HG03097 (cell line): ENCODE results near the gene LLGL2.

ENCODE experiments used
- ATAC-seq: cut with Tn5 transposase; IDR thresholded peaks from one replicate; pipeline ENCODE4 v1.9.1; 2021; ENCODE audit not compliant: unreplicated experiment, low FRiP score

LLGL2 gene

DNA sequence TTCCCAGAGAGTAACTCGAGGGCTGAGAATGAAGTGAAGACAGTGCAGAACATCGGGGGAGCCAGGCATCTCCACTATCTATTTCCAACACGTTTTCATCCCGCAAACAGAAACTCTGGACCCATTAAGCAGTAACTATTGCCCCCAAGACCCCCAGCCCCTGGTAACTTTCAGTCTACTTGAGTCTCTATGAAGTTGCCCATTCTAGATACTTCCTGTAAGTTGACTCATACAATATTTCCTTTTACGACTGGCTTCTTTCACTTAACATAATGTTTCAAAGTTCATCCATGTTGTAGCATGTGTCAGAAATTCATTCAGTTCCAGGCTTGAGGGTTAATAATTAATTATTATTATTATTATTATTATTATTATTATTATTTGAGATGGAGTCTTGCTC lies 81.6 kb downstream of the LLGL2 start:
- ATAC-seq: no peak

DNA sequence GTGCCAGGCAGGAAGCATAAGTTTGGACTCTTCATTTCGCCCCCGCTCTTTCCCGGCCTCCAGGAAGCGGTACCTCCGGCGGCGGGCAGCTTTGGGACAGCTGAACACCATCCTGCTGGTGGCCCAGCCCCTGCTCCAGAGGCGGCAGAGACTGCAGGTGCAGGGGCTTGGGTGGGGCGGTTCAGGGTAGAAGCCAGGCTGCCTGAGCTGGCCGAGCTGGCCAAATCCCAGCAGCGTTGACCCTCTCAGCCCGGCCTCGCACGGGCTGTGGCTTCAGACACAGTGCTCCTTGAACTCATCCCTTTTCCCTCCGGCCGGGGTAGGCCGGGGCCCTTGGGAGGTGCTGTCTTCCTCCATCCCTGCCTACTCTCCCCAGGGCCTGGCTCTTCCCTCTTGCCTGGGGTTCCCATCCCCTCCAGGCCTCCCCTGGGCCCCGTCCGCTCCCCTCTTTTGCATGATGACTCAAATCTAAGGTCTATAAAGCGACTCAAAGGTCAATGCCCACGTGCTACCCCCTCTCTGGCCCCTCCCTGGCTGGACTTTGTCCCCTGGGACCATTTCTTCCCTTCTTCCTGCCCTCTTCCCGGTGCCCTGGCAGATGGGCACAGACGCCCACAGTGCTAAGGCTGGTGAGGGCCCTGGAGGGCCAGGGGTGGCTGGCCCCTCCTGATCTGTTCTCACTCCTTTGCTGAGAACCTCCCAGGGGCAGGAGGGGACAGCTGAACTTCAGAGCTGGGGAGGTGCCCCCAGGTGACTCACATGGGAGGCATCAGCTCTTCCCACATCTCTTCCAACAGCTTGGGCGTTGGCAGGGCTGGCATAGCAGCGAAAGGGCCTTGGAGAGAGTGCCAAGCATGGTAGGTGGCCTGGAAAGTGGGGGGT lies 84.8 kb downstream of the LLGL2 start:
- ATAC-seq: no peak

DNA sequence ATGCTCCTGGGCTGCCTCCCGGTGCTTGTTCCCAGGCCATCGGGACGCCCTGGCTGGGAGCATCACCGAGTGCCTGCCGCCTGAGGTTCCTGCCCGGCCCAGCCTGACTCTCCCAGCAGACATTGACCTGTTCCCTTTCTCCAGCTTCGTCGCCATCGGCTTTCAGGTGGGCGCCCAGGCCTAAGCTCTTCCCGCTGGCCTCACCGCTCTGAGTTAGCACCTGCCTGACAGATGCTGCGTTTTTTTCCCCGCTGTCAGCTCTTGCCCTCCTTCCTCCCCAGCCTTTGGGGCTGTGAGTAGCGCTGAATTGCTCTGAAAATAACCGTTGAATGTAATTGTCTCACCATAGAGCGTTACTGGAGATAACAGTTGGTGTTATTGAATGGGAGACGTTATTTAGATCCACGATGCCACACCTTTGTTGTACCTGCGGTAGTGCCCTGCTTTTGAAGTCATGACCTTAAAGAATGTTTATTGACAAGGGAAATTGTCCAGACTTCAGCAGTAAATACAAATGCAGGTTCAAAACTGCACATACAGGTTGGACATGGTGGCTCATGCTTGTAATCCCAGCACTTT lies 86.4 kb downstream of the LLGL2 start:
- ATAC-seq: no peak

DNA sequence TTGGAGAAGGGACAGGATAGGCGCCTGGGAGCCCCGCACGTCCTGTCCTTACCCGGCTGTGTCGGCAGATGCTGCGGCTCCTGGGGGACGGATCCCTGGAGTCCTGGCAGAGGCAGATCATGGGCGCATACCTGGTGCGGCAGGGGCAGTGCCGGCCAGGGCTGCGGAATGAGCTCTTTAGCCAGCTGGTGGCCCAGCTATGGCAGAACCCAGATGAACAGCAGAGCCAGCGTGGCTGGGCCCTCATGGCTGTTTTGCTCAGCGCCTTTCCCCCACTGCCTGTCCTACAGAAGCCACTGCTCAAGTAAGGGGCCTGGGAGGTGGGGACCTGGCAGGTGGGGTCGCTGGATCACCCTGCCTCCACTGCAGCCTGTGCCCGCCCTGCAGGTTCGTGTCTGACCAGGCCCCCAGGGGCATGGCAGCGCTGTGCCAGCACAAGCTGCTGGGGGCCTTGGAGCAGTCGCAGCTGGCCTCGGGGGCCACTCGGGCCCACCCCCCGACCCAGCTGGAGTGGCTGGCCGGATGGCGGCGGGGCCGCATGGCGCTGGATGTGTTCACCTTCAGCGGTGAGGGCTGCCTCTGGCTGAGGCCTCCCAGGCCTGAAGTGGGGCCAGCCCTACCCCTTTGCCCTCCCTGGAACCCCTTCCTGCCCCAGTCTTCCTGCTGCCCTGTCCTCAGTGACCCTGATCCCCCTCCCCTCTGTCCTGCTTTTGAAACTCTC lies 87.6 kb downstream of the LLGL2 start:
- no peak for ATAC-seq

DNA sequence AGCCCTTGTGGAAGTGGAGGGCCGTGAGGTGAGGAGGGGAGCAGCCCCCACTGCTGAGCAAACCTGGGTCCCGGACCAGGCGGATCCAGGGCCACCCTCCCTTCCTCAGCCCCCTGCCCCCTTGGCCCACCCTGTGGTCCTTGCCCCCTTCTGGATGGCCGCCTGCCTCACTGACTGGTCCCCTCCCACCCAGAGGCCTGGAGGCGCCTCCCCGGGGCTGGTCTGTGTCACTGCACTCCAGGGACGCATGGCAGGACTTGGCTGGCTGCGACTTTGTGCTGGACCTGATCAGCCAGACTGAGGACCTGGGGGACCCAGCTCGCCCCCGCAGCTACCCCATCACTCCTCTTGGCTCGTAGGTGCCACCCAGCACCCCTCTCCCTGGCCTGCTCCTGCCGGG lies 88.5 kb downstream of the LLGL2 start:
- ATAC-seq: no peak

DNA sequence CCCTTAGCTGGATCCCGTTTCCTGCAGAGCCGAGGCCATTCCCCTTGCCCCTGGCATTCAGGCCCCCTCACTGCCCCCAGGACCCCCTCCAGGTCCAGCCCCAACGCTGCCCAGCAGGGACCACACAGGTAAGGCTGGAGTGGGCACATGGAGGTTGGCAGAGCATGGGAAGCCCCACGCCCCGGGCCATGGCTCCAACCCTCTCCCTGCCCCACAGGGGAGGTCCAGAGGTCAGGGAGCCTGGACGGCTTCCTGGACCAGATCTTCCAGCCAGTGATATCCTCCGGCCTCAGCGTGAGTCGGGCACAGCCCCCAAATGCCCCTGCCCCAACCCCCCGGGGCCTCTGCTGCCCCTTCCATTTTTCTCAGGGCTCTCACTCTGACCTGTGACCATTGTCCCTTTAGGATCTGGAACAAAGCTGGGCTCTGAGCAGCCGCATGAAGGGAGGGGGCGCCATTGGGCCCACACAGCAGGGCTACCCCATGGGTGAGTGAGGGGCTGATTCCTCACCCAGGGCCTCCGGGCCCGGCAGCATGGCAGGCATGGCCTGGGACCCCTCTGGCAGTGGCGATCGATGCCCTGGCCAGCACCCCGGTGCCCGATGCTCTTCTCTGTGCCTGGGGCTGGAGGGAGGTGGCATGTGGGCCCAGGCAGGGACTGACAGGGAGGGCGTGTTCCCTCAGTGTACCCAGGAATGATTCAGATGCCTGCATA lies 89.2 kb downstream of the LLGL2 start:
- ATAC-seq: no peak

DNA sequence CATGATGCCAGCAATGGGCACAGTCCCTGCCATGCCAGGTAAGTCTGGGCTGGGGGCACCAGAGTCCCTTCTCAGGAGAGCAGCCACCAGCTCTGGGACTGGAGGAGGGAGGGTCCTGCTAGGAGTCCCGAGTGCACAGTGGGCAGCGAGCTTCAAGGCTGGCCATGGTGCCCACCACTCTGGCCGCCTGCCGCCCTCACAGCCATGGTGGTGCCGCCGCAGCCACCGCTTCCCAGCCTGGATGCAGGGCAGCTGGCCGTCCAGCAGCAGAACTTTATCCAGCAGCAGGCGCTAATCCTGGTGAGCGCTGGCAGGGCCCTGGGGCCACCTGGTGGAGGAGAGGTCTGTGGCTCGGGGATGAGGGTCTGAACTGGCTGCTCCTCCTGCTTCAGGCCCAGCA lies 89.8 kb downstream of the LLGL2 start:
- no peak for ATAC-seq

DNA sequence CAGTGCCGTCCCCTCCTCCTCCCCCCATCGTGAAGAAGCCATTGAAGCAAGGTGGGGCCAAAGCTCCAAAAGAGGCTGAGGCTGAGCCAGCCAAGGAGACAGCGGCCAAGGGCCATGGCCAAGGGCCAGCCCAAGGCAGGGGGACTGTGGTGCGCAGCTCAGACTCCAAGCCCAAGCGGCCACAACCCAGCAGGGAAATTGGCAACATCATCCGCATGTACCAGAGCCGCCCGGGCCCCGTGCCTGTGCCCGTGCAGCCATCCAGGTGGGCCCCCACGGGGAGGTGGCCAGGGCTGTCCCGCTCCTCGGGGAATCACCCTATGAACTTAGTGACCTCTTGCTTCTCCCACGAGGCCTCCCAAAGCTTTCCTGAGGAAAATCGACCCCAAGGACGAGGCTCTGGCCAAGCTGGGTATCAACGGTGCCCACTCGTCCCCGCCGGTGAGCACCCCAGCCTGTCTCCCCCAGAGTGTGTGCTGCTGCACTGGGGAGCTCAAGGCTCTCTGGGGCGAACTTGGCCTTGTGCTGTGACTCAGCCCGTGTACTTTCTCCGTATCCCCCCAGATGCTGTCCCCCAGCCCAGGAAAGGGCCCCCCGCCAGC lies 91.1 kb downstream of the LLGL2 start:
- ATAC-seq: no peak

DNA sequence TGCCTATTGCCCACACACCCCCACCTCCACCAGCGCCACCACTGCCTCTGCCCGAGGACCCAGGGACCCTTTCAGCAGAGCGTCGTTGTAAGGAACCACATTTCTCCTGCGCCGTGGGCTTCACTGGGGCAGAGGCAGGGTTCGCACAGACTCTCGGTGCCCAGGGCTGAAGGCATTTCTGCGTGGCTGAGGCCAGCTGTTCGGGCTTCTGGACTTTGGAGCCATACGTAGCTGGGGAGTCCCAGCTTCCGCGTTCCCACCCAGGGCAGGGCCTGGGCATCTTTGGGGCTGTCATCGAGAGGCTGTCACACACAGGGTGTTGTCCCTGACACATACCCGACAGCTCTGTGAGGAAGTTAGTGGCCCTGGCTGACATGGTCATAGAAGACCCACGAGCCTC lies 91.7 kb downstream of the LLGL2 start:
- ATAC-seq: no peak

DNA sequence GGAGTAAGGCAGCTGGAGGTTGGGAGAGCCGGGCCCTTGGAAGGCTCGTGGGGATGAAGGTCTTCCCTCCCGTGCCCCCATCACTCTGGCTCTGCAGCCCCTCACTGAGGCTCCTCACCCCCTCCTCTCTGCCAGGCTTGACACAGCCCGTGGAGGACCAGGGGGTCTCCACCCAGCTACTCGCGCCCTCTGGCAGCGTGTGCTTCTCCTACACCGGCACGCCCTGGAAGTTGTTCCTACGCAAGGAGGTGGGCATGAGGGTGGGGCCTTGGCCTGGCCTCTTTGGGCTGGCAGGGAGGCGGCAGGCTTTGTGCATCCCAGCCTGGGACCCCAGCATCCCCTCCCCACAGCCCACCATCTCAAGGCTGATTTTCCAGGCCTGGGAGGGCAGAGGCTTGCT lies 92.2 kb downstream of the LLGL2 start:
- ATAC-seq: no peak

DNA sequence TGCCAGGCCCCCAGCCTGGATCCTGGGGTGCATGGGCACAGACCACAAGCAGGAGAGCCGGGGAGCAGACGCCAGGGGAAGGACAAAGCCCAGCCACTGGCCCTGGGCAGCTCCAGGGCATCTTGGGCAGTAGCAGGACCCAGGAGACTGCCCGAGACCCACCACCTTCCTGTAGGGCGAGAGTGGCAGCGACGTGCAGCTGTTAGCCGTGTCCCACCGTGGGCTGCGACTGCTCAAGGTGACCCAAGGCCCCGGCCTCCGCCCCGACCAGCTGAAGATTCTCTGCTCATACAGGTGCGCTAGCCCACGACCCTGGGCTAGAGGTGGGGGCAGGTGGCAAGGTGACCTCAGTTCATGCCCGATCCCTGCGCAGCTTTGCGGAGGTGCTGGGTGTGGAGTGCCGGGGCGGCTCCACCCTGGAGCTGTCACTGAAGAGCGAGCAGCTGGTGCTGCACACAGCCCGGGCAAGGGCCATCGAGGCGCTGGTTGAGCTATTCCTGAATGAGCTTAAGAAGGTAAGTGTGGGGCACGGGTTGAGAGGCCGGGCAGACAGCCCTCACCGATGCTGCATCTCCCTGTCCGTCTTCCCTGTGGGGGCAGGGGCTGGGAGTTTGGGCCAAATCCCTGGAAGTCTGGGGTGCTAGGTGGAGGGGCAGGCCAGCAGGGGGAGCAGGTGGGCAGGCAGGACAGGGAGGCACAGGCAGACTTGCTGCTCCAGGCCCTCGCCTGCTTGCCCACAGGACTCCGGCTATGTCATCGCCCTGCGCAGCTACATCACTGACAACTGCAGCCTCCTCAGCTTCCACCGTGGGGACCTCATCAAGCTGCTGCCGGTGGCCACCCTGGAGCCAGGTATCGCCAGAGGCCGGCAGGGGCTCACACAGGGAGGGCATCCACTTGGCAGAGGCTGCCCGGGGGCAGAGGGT lies 94.3 kb downstream of the LLGL2 start:
- ATAC-seq: no peak

DNA sequence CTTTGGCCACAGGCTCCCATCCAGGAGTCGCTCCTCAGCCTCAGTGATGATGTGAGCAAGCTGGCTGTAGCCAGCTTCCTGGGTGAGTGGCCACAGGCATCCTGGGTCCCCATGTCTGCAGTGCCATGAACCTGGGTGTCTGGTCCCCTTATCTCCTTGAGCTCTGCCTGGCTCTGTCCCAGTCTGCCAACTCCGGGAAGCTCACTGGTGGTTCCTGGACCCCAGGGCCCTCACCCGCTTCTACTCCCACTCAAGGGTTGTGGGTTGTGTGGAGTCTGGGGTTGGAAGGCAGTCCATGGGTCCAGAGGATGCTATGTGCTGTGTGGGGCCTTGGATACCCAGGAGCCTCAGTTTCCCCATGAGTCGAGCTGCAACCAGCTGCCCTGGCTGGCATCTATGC lies 96.0 kb downstream of the LLGL2 start:
- no peak for ATAC-seq

DNA sequence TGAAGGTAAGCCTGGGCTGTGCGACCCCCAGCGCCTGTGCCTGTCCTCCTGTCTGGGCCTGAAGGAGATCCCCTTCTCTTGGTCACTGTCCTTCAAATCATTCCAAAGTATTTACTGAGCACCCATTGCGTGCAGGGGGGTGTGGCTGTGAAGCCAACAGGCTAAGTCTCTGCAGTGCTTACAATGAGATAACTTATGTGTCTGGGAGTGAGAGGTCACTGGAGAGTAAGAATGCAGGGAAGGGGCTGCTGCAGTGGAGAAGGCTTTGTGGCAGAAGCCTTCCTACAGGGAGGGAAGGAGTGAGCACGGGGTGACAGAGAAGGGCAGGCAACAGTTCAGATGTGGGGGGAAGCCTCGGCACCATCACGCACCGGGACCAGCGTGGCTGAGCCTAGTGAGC lies 96.6 kb downstream of the LLGL2 start:
- no peak for ATAC-seq

DNA sequence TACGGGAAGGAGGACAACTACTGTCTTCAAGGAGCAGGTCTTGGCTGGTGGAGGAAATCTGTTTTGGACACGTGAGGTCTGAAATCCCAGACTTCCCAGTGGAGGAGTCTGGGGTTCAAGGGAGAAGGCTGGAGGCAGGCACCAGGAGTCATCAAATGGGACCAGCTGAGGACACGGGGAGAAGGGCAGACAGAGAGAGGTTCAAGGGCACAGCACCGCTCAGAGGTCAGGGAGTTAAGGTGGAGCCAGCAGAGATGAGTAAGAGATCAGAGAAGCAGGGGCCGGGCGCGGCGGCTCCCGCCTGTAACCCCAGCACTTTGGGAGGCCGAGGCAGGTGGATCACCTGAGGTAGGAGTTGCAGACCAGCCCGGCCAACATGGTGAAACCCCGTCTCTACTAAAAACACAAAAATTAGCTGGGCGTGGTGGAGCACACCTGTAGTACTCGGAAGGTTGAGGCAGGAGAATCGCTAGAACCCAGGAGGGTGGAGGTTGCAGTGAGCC lies 97.3 kb downstream of the LLGL2 start:
- ATAC-seq: no peak

DNA sequence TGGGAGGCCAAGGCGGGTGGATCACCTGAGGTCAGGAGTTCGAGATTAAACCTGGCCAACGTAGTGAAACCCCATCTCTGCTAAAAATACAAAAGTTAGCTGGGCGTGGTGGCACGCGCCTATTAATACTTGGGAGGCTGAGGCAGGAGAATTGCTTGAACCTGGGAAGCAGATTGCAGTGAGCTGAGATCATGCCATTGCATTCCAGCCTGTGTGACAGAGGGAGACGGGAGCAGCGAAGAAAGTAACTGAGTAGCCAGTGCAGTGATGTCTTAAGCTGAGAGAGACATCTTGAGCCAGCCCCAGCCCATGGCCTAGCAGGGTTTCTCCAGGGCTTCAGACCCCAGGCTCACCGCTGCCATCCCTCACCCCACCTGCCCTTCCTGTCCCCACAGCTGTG lies 97.9 kb downstream of the LLGL2 start:
- no peak for ATAC-seq

DNA sequence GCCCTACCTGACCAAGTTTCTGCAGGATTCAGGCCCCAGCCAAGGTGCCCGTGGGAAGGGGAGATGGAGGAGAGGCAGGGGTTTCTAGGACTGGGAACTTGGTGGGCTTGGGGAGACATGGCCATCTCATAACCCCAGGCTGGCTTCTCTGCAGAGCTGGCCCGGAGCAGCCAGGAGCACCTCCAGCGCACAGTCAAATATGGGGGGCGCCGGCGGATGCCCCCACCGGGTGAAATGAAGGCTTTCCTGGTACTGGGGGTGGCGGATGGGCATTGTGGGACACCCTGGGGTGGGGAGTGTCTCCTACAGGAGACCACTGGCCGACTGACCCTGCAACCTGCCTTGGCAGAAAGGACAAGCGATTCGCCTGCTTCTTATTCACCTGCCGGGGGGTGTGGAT lies 98.5 kb downstream of the LLGL2 start:
- no peak for ATAC-seq
